Osteocyte (in vitro differentiated cells): ENCODE data around the gene CARD11. TPM values are rescaled to one million over a fixed set of nuclear protein-coding genes. Genes with fewer than 3 reads are reported as not detected.

Source experiments
- DNase-seq: peaks from one replicate; pipeline ENCODE4 v3.0.0; 2021; ENCODE audit warnings: mixed read lengths; ENCODE audit not compliant: unreplicated experiment; ENCODE audit errors: extremely low spot score
- H3K27ac Mint-ChIP-seq: one replicate; pipeline ENCODE4 v1.8.0; 2021; ENCODE audit warnings: mild to moderate bottlenecking, mixed read lengths; ENCODE audit not compliant: unreplicated experiment
- H3K27me3 Mint-ChIP-seq: one replicate; pipeline ENCODE4 v1.8.0; 2021; ENCODE audit warnings: mixed read lengths; ENCODE audit not compliant: unreplicated experiment
- H3K36me3 Mint-ChIP-seq: one replicate; pipeline ENCODE4 v1.8.0; 2021; ENCODE audit warnings: mixed read lengths; ENCODE audit not compliant: unreplicated experiment
- H3K4me1 Mint-ChIP-seq: one replicate; pipeline ENCODE4 v1.8.0; 2021; ENCODE audit warnings: mixed read lengths; ENCODE audit not compliant: unreplicated experiment
- H3K4me3 Mint-ChIP-seq: one replicate; pipeline ENCODE4 v1.8.0; 2021; ENCODE audit warnings: mild to moderate bottlenecking, moderate library complexity, mixed read lengths; ENCODE audit not compliant: unreplicated experiment
- H3K9me3 Mint-ChIP-seq: one replicate; pipeline ENCODE4 v1.8.0; 2021; ENCODE audit warnings: mixed read lengths; ENCODE audit not compliant: unreplicated experiment
- total RNA-seq: library from RNA; stranded (reverse); gene quantifications from 2 replicates; pipeline ENCODE4 v1.2.1, GENCODE V29; 2021
- TF ChIP-seq, protein P1 (sequence below): fragments of 200-600 bp; sonication (generic); IDR thresholded peaks from 2 replicates; pipeline ENCODE4 v1.5.0; 2021; ENCODE audit warnings: antibody characterized with exemption, mild to moderate bottlenecking, moderate library complexity

Gene CARD11
- total RNA-seq, 1 donor from 2014 or later: 0.24 TPM

DNA sequence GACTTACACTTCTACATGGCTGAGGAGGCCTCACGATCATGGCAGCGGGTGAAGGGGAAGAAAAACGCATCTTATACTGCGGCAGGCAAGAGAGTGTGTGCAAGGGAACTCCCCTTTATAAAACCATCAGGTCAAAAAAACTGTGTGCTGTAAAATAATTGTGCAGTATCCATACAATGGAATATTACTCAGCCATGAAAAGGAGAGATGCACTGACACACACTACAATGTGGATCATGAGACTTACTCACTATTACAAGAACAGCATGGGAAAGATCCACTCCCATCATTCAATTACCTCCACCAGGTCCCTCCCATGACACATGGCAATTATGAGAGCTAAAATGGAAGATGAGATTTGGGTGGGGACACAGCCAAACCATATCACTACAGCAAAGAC, 27.2 kb upstream of the CARD11 start:
- TF ChIP-seq, protein P1, sequence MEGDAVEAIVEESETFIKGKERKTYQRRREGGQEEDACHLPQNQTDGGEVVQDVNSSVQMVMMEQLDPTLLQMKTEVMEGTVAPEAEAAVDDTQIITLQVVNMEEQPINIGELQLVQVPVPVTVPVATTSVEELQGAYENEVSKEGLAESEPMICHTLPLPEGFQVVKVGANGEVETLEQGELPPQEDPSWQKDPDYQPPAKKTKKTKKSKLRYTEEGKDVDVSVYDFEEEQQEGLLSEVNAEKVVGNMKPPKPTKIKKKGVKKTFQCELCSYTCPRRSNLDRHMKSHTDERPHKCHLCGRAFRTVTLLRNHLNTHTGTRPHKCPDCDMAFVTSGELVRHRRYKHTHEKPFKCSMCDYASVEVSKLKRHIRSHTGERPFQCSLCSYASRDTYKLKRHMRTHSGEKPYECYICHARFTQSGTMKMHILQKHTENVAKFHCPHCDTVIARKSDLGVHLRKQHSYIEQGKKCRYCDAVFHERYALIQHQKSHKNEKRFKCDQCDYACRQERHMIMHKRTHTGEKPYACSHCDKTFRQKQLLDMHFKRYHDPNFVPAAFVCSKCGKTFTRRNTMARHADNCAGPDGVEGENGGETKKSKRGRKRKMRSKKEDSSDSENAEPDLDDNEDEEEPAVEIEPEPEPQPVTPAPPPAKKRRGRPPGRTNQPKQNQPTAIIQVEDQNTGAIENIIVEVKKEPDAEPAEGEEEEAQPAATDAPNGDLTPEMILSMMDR: no peak
- no peak for DNase-seq
- Mint-ChIP-seq H3K4me1 (no peaks in the 10 kb centered on the region), H3K27me3 (peaks cover 45% of the 10 kb centered on the region), H3K9me3 (peaks cover 17% of the 10 kb centered on the region), H3K4me3 (no peak overlapping the region), H3K27ac (no peak overlapping the region), H3K36me3 (no peaks in the 10 kb centered on the region)

DNA sequence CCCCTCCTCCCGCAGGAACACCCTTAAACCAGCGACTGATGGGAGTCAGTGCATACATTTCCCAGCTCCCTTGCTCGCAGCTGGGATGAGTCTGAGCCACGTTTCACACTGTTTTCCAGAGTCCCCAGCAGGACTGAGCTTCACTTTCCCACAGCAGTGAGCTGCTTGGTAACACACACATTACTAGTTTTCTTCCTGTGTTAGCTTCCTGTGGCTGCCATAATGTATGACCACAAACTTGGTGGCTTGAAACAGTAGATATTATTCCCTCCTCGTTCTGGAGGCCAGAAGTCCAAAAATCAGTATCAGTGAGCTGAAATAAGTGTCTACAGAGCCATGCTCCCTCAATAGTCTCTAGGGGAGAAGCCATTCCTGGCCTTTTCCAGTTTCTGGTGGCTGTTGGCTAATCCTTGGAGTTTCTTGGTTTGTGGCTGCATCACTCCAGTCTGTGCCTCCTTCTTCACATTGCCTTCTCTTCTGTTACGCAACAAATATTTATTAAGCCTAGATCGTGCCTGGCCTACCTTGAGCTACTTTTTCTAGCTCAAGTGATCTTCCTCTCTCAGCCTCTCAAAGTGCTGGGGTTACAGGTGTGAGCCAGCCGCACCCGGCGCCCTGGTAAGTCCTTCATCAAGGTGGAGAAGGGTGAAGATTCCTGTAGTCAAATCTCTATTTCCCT, 26.2 kb upstream of the CARD11 start:
- Mint-ChIP-seq H3K27me3 (peaks cover 43% of the 10 kb centered on the region), H3K4me3 (no peak overlapping the region), H3K9me3 (peaks cover 17% of the 10 kb centered on the region), H3K36me3 (no peaks in the 10 kb centered on the region), H3K4me1 (no peaks in the 10 kb centered on the region), H3K27ac (no peak overlapping the region)
- TF ChIP-seq, protein P1: no peak
- no peak for DNase-seq

DNA sequence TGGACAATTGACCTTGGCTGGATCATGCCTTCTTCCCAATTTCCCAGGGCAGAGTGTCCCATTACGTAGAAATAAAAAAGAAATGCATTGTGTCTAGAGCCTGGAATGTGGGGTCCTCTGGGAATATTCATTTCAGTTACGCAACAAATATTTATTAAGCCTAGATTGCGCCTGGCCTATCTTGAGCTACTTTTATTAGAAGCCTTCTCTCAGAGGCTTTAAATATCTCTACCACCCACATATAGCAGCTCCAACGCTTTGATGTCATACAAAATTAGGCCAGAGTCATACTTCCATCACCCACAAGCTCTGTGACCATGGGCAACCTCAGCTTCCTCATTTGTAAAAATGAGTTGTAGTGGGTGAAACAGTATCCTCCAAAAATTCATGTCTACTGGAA, 24.9 kb upstream of the CARD11 start:
- Mint-ChIP-seq H3K9me3 (peaks cover 17% of the 10 kb centered on the region), H3K4me1 (no peaks in the 10 kb centered on the region), H3K36me3 (no peaks in the 10 kb centered on the region), H3K27ac (no peak overlapping the region), H3K4me3 (no peak overlapping the region), H3K27me3 (peaks cover 41% of the 10 kb centered on the region)
- DNase-seq: no peak
- TF ChIP-seq, protein P1: no peak

DNA sequence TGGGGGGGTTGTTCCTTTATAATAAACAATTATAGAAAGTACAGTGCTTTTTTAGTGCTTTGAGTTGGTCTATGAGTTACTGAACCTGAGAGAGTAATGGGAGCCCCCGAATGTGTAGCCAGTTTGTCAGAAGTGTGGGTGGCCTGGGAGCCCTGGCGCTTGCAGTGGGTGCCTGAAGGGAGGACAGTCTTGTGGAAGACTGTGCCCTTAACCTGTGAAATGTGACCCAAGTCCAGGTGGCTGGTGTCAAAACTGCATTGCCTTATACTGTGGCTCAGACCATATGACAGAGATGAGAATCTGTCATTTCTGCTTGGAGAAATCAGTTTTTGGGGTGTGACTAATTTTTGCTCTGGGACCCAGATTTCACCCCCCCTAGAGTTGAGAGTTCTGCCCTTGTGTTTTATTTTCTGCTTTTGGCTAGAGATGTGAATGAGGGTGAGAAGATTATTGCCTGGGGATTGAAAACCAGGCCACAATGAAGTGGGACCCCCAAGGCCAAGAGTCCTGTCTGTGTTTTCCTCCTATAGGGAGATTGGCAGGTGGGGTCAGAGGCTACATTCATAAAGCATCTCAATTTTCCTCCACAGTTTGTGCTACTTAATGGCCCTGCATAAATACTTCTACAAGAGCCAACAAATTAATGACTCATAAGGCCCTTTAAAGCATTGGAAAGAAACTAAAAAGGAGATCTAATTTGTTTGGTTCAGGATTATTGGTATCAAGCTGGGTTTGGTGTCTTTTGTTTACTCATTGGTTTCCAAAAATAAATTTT, 24.1 kb upstream of the CARD11 start:
- Mint-ChIP-seq H3K4me3 (no peak overlapping the region), H3K4me1 (no peaks in the 10 kb centered on the region), H3K27me3 (peaks cover 44% of the 10 kb centered on the region), H3K27ac (no peak overlapping the region), H3K9me3 (peaks cover 17% of the 10 kb centered on the region), H3K36me3 (no peaks in the 10 kb centered on the region)
- no peak for DNase-seq
- TF ChIP-seq, protein P1: no peak

DNA sequence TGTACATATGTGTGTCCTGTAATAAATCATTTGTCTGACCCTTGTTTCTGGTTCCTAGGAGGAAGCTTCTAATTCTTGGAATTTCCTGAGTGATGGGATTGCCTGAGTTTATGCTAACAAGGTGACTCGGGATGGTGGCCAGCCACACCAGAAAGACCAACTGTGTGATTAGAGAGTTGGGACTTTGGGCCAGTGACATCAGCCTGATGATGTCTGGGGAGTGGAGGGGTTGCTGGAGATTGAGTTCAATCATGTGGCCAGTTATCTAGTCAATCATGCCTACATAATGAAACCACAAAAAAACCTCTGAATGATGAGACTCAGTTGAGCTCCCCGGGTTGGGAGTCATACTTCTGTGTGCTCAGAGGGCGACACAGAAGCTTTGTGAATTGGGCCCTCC, 23.5 kb upstream of the CARD11 start:
- peaks cover 17% of the 10 kb centered on the region for H3K9me3 Mint-ChIP-seq
- TF ChIP-seq, protein P1: no peak

More for the DNA sequence above, 23.5 kb upstream of the CARD11 start:
- Mint-ChIP-seq H3K4me1 (no peaks in the 10 kb centered on the region), H3K27me3 (peaks cover 50% of the 10 kb centered on the region), H3K36me3 (no peaks in the 10 kb centered on the region), H3K27ac (no peak overlapping the region), H3K4me3 (no peak overlapping the region)
- DNase-seq: no peak
